Measurements from ENCODE around the gene RNLS. TPM values are rescaled to one million over a fixed set of nuclear protein-coding genes. Genes with fewer than 3 reads are reported as not detected.

Gene RNLS
- total and polyA plus RNA-seq, 12 donors, result 4.1 to 22.2 (median 17.5) TPM

GRCh38 chr10:88262591-88263234 is 320.4 kb downstream of the RNLS start:
- Histone ChIP-seq H3K27me3 (no peaks in the 10 kb centered on the region), H3K27ac (no peak overlapping the region), H3K4me1 (peaks cover 0 to 15% (median 0%) of the 10 kb centered on the region in 9 donors), H3K36me3 (no peaks in the 10 kb centered on the region), H3K4me3 (no peak overlapping the region), H3K9me3 (peaks cover 0 to 4% (median 0%) of the 10 kb centered on the region in 11 donors)
- WGBS, 2 donors, result 88% methylated on average over 5 of the region's 5 CpGs
- ATAC-seq (no peak), DNase-seq (no peak)
- no peak for TF ChIP-seq CTCF (IDR thresholded peaks at IDR 0.05)
- intact Hi-C loops (cut with DNase I), result no loop called here

- TF ChIP-seq CTCF (IDR thresholded peaks at IDR 0.05), result no peak
- Histone ChIP-seq H3K27ac (no peak overlapping the region), H3K36me3 (no peaks in the 10 kb centered on the region), H3K4me3 (no peak overlapping the region), H3K4me1 (peaks cover 0 to 17% (median 0%) of the 10 kb centered on the region in 9 donors), H3K9me3 (peaks cover 0 to 4% (median 0%) of the 10 kb centered on the region in 11 donors), H3K27me3 (no peaks in the 10 kb centered on the region)
- intact Hi-C loops (cut with DNase I), result no loop called here
- no peak for DNase-seq
- no peak for ATAC-seq
These were observed 322.0 kb downstream of the RNLS start for GRCh38 chr10:88261152-88261551.

- intact Hi-C loops (cut with DNase I), result no loop called here
- ATAC-seq (no peak), DNase-seq (no peak)
- Histone ChIP-seq H3K27me3 (no peaks in the 10 kb centered on the region), H3K4me1 (peaks cover 0 to 17% (median 0%) of the 10 kb centered on the region in 9 donors), H3K9me3 (peaks cover 0 to 4% (median 0%) of the 10 kb centered on the region in 11 donors), H3K4me3 (no peak overlapping the region), H3K27ac (no peak overlapping the region), H3K36me3 (no peaks in the 10 kb centered on the region)
- TF ChIP-seq CTCF (IDR thresholded peaks at IDR 0.05), result no peak
- 98 to 100% methylated on average over 1 of the region's 1 CpG for WGBS, 2 donors
These were observed 322.6 kb downstream of the RNLS start for GRCh38 chr10:88260329-88261051.

- no peak overlapping the region for H3K4me3 ChIP-seq
- H3K9me3 ChIP-seq, result peaks cover 0 to 4% (median 0%) of the 10 kb centered on the region in 11 donors
- ATAC-seq (no peak), DNase-seq (no peak)
- no peaks in the 10 kb centered on the region for H3K36me3 ChIP-seq
- no peak for TF ChIP-seq CTCF (IDR thresholded peaks at IDR 0.05)
- H3K27me3 ChIP-seq, result no peaks in the 10 kb centered on the region
- peaks cover 0 to 22% (median 0%) of the 10 kb centered on the region in 9 donors for H3K4me1 ChIP-seq
- H3K27ac ChIP-seq, result no peak overlapping the region
- 98% methylated on average over 6 of the region's 6 CpGs for WGBS, 2 donors
- intact Hi-C loops (cut with DNase I), result loop anchor here in 3 of 10 donors (5.0 to 10.0 kb wide), 4 partner anchors 125 to 397 kb away; partner anchors contain the start of genes KLLN (in 2 of the 3) and PTEN (in 2 of the 3)
These were observed 323.7 kb downstream of the RNLS start for GRCh38 chr10:88259381-88259780.

All from heart right ventricle (tissue), 16 donors.